Keratinocyte (primary cell): ENCODE results near the gene HRAS. TPM values are rescaled to one million over a fixed set of nuclear protein-coding genes. Genes with fewer than 3 reads are reported as not detected.

Source experiments
- DNase-seq: peaks from one replicate; pipeline ENCODE4 v3.0.0-alpha.2; 2011; ENCODE audit warnings: low read depth, missing footprints, low spot score
- FAIRE-seq: peaks from 2 replicates; lab custom pipeline; 2011; peaks lifted over from hg19 to GRCh38; lab: Jason Lieb, UNC
- H2AFZ ChIP-seq: 2 replicates; pipeline ENCODE4 v1.6.0; 2012; ENCODE audit warnings: low read length, control low read depth, inconsistent platforms; ENCODE audit not compliant: control insufficient read depth
- H3K27ac ChIP-seq: 2 replicates; pipeline ENCODE4 v1.5.1; 2011; ENCODE audit warnings: low read length; ENCODE audit not compliant: control insufficient read depth, insufficient read depth
- H3K27me3 ChIP-seq: 3 replicates; pipeline ENCODE4 v1.6.0; 2011; ENCODE audit warnings: low read length; ENCODE audit not compliant: control insufficient read depth, insufficient read depth; ENCODE audit errors: extremely low read depth
- H3K36me3 ChIP-seq, 2 experiments: 2 replicates in 1 of 2; 3 replicates in 1 of 2; pipeline ENCODE4 v1.5.1; 2011; ENCODE audit warnings: low read length in 2 of 2, mild to moderate bottlenecking in 1 of 2; ENCODE audit not compliant: control insufficient read depth in 2 of 2, insufficient read depth in 2 of 2; ENCODE audit errors: extremely low read depth in 1 of 2
- H3K4me1 ChIP-seq: 3 replicates; pipeline ENCODE4 v1.5.1; 2011; ENCODE audit warnings: low read length; ENCODE audit not compliant: control insufficient read depth, insufficient read depth; ENCODE audit errors: extremely low read depth
- H3K4me2 ChIP-seq: 3 replicates; pipeline ENCODE4 v1.6.0; 2011; ENCODE audit warnings: low read depth, low read length; ENCODE audit not compliant: control insufficient read depth, insufficient read depth; ENCODE audit errors: extremely low read depth
- H3K4me3 ChIP-seq, 3 experiments: fragments of 200-600 bp in 1 of 3; sonication (generic) in 1 of 3; 2 replicates in 2 of 3; 3 replicates in 1 of 3; pipeline ENCODE4 v1.5.1; 2011 to 2016; ENCODE audit warnings: low read length in 3 of 3, mild to moderate bottlenecking in 3 of 3, control low read depth in 2 of 3, inconsistent platforms in 1 of 3, low read depth in 1 of 3, mixed read lengths in 1 of 3, mixed run types in 1 of 3, moderate library complexity in 1 of 3; ENCODE audit not compliant: control insufficient read depth in 2 of 3, insufficient read depth in 2 of 3; ENCODE audit errors: extremely low read depth in 1 of 3
- H3K79me2 ChIP-seq: 2 replicates; pipeline ENCODE4 v1.6.0; 2012; ENCODE audit warnings: low read length; ENCODE audit not compliant: control insufficient read depth, insufficient read depth
- H3K9ac ChIP-seq: 3 replicates; pipeline ENCODE4 v1.6.0; 2011; ENCODE audit warnings: low read length; ENCODE audit not compliant: control insufficient read depth, insufficient read depth; ENCODE audit errors: extremely low read depth
- H3K9me1 ChIP-seq: 3 replicates; pipeline ENCODE4 v1.6.0; 2011; ENCODE audit warnings: low read length; ENCODE audit not compliant: control insufficient read depth, insufficient read depth; ENCODE audit errors: extremely low read depth
- H3K9me3 ChIP-seq: 2 replicates; pipeline ENCODE4 v1.5.1; 2012; ENCODE audit warnings: low read depth, low read length; ENCODE audit not compliant: control insufficient read depth
- H4K20me1 ChIP-seq: 3 replicates; pipeline ENCODE4 v1.6.0; 2011; ENCODE audit warnings: low read length; ENCODE audit not compliant: control insufficient read depth, insufficient read depth; ENCODE audit errors: extremely low read depth
- CTCF ChIP-seq, 3 experiments: IDR thresholded peaks in 1 of 3; conservative IDR thresholded peaks in 1 of 3; optimal IDR thresholded peaks in 1 of 3; 2 replicates in 2 of 3; 3 replicates in 1 of 3; pipeline versions ENCODE3 to v1.5.1; 2011; ENCODE audit warnings: low read length in 3 of 3, mild to moderate bottlenecking in 3 of 3, moderate library complexity in 2 of 3, control low read depth in 1 of 3, inconsistent platforms in 1 of 3; ENCODE audit not compliant: insufficient read depth in 2 of 3; ENCODE audit errors: extremely low read depth in 1 of 3
- EZH2 ChIP-seq: IDR thresholded peaks from one replicate; pipeline ENCODE4 v1.6.1; 2012; ENCODE audit warnings: inconsistent platforms, mild to moderate bottlenecking, low read length, moderate library complexity
- dilution Hi-C: fragments of 300-500 bp; cut with MboI; formaldehyde crosslinking; loops from one replicate; pipeline ENCODE4 v1.7.0; 2020; ENCODE audit warnings: low sequenced_read_pairs; ENCODE audit not compliant: extremely low pct_ligation_motif_present
- polyA plus RNA-seq, 5 experiments: library from polyadenylated mRNA; depleted of rRNA in 3 of 5; stranded (reverse) in 3 of 5; stranded (forward) in 1 of 5; unstranded in 1 of 5; fragments of >200 nt; gene quantifications; 1 replicate in 1 of 5; 2 replicates in 3 of 5; 3 replicates in 1 of 5; pipeline versions ENCODE4 v1.2.1 to v1.2.3, GENCODE V29; 2011 to 2012; ENCODE audit warnings: missing spikeins in 2 of 5, low read depth in 1 of 5, low replicate concordance in 1 of 5

The HRAS gene
- polyA plus RNA-seq, 1 donor (not counting 4 experiments of a cell fraction or from before 2014, with no cell fraction given) = 112 TPM

- no peaks in the 10 kb centered on the region for H3K9me3 ChIP-seq
- H4K20me1 ChIP-seq = no peaks in the 10 kb centered on the region
- dilution Hi-C loops = no loop called here
- H2AFZ ChIP-seq = no peak overlapping the region
- FAIRE-seq = no peak
- H3K79me2 ChIP-seq = peaks cover 8% of the 10 kb centered on the region
- no peak for TF ChIP-seq CTCF (optimal IDR thresholded peaks at IDR 0.05 in 1 of 3, IDR thresholded peaks at IDR 0.05 in 1 of 3, conservative IDR thresholded peaks at IDR 0.05 in 1 of 3; ENCODE audit: extremely low read depth in 1 of 3, insufficient read depth in 2 of 3, low read length in 3 of 3)
- TF ChIP-seq EZH2 = no peak
- H3K9me1 ChIP-seq = no peaks in the 10 kb centered on the region
- no peak for DNase-seq
- no peak overlapping the region for H3K9ac ChIP-seq
- peaks cover 10 to 16% of the 10 kb centered on the region in 2 experiments for H3K36me3 ChIP-seq
- no peaks in the 10 kb centered on the region for H3K27me3 ChIP-seq
- no peak overlapping the region for H3K27ac ChIP-seq
- H3K4me1 ChIP-seq = no peaks in the 10 kb centered on the region
- no peak overlapping the region for H3K4me2 ChIP-seq
- no peak overlapping the region for H3K4me3 ChIP-seq
These were observed 45.7 kb downstream of the HRAS start for GRCh38 chr11:489610-490185.

- peaks cover 12% of the 10 kb centered on the region for H3K79me2 ChIP-seq
- dilution Hi-C loops = no loop called here
- no peak overlapping the region for H2AFZ ChIP-seq
- H3K4me3 ChIP-seq = no peak overlapping the region
- FAIRE-seq (no peak), DNase-seq (no peak)
- H3K9ac ChIP-seq = no peak overlapping the region
- H3K4me2 ChIP-seq = no peak overlapping the region
- no peaks in the 10 kb centered on the region for H3K4me1 ChIP-seq
- peaks cover 2% of the 10 kb centered on the region for H4K20me1 ChIP-seq
- TF ChIP-seq CTCF (optimal IDR thresholded peaks at IDR 0.05 in 1 of 3, IDR thresholded peaks at IDR 0.05 in 1 of 3, conservative IDR thresholded peaks at IDR 0.05 in 1 of 3; ENCODE audit: extremely low read depth in 1 of 3, insufficient read depth in 2 of 3, low read length in 3 of 3) = no peak
- H3K9me1 ChIP-seq = no peaks in the 10 kb centered on the region
- H3K9me3 ChIP-seq = no peaks in the 10 kb centered on the region
- H3K36me3 ChIP-seq = peaks cover 8 to 14% of the 10 kb centered on the region in 2 experiments
- H3K27ac ChIP-seq = no peak overlapping the region
- no peaks in the 10 kb centered on the region for H3K27me3 ChIP-seq
These were observed 46.4 kb downstream of the HRAS start for GRCh38 chr11:488992-489391.
